NCI-H1417 (cell line): ENCODE results near the gene CCL16.
"Not testable (repeated sequence)": the region's sequence is repeated elsewhere in the genome, so short reads cannot be mapped to it uniquely, and the experiment has no call there.

Experiments
- DNase-seq, 3 experiments: peaks; one replicate each; lab custom pipeline; 2025; lab: John Stamatoyannopoulos, UW

Gene CCL16

GRCh38 chr17:35981246-35981645 is at the start of gene CCL16:
TSS of gene CCL16 (minus strand) at chr17:35981497. CDS start at chr17:35981420, 77 bp downstream.
- no peak for DNase-seq

GRCh38 chr17:36030956-36031355 is 49.7 kb upstream of the CCL16 start:
- no peak for DNase-seq

- no peak for DNase-seq
Observed at GRCh38 chr17:36027761-36028160, 46.5 kb upstream of the CCL16 start.

- DNase-seq = no peak
Observed at GRCh38 chr17:36024106-36024869, 43.0 kb upstream of the CCL16 start.

- DNase-seq = no peak
Observed at GRCh38 chr17:36019423-36019822, 38.1 kb upstream of the CCL16 start.

- DNase-seq = no peak
Observed at GRCh38 chr17:36017799-36018198, 36.5 kb upstream of the CCL16 start, which contains the start of gene CCL23. TSS of gene CCL23 (minus strand) at chr17:36017972. CDS start at chr17:36017897, 75 bp downstream.

GRCh38 chr17:36016555-36016954 is 35.3 kb upstream of the CCL16 start:
- no peak for DNase-seq

- DNase-seq = not testable (repeated sequence)
Observed at GRCh38 chr17:36015895-36016294, 34.6 kb upstream of the CCL16 start.

- no peak for DNase-seq
Observed at GRCh38 chr17:36014946-36015345, 33.6 kb upstream of the CCL16 start.

- no peak for DNase-seq
Observed at GRCh38 chr17:36011201-36011600, 29.9 kb upstream of the CCL16 start.

GRCh38 chr17:36008998-36009665 is 27.8 kb upstream of the CCL16 start:
- peak in 1 of 3 experiments; percentile 18 for DNase-seq

GRCh38 chr17:36004594-36005108 is 23.4 kb upstream of the CCL16 start:
- no peak for DNase-seq

GRCh38 chr17:36002631-36003030 is 21.3 kb upstream of the CCL16 start:
- no peak for DNase-seq

GRCh38 chr17:36001862-36002603 is 20.7 kb upstream of the CCL16 start:
- peak in 2 of 3 experiments; percentile 14 to 85 for DNase-seq

GRCh38 chr17:36001110-36001771 is 19.9 kb upstream of the CCL16 start, which contains the start of gene CCL15:
TSS of gene CCL15 (minus strand) at chr17:36001553. CDS start at chr17:36001492, 61 bp downstream.
- DNase-seq = no peak

- no peak for DNase-seq
Observed at GRCh38 chr17:36000732-36001109, 19.4 kb upstream of the CCL16 start.

GRCh38 chr17:35998756-35999155 is 17.5 kb upstream of the CCL16 start:
- no peak for DNase-seq

GRCh38 chr17:35998018-35998545 is 16.8 kb upstream of the CCL16 start:
- no peak for DNase-seq

- DNase-seq = not testable (repeated sequence)
Observed at GRCh38 chr17:35995346-35995745, 14.0 kb upstream of the CCL16 start.

GRCh38 chr17:35991075-35991474 is 9.8 kb upstream of the CCL16 start:
- DNase-seq = no peak

- DNase-seq = no peak
Observed at GRCh38 chr17:35988164-35988563, 6.9 kb upstream of the CCL16 start.
